Measurements from ENCODE around the gene RNF39. TPM values are rescaled to one million over a fixed set of nuclear protein-coding genes. Genes with fewer than 3 reads are reported as not detected.

The RNF39 gene
- total and polyA plus RNA-seq, 2 of the 13 experiments (the other 11 are each of a cell fraction or from before 2014, with no cell fraction given), result 0.13 to 1.8 TPM

DNA sequence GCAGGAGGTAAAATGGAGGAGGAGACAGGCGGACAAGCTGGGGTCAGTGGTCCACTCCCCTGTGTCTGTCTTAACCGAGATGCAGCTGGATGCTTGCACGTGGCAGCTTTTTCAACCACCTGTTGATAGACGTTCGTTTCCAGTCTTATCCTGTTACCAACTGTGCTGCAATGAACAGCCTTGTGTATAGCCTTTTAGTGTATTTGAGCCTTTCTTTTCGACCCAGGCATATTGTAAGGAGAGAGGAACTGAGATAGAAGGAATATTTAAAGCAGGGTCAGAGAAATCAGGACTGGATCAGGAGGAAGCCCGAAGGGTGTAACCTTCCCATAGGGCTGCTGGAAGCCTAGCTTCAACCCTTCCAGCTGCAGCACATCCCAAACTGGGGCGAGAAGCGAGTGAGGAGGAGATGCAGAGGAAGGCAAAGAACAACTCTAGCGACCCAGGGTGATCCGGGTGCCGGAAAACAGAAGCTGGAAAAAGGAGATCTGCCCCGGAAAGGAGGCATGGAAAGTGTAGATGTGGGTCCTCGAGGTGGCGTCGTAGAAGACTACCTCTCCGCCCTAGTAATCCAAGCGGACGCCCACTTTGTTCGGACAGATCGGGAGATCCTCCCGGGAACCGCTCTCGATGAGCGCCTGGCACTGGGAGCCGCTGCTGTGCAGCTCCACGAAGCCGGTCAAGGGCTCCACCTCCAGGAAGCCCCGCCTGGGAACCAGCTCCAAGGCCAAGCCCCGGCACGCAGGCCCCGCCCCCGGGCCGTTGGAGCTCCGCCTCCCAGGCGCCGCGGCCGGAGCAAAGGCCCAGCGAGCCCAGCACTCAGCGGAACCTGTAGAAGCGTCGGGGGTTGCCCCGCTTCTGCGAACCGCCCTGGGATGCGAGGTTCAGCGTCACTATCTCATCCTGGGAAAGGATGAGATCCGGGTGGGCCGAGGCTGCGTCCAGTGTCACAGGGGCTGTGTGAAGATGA, 26.2 kb upstream of the RNF39 start (continued):
- TF ChIP-seq, protein P1, sequence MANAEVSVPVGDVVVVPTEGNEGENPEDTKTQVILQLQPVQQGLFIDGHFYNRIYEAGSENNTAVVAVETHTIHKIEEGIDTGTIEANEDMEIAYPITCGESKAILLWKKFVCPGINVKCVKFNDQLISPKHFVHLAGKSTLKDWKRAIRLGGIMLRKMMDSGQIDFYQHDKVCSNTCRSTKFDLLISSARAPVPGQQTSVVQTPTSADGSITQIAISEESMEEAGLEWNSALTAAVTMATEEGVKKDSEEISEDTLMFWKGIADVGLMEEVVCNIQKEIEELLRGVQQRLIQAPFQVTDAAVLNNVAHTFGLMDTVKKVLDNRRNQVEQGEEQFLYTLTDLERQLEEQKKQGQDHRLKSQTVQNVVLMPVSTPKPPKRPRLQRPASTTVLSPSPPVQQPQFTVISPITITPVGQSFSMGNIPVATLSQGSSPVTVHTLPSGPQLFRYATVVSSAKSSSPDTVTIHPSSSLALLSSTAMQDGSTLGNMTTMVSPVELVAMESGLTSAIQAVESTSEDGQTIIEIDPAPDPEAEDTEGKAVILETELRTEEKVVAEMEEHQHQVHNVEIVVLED (CRISPR knock-in tag; IDR thresholded peaks at IDR 0.05; ENCODE audit: borderline replicate concordance), result peak; percentile 59; the same call in 1 of the 2 replicates
- TF ChIP-seq ZNF382 (CRISPR knock-in tag; IDR thresholded peaks at IDR 0.05; ENCODE audit: borderline replicate concordance), result no peak
- TF ChIP-seq ZNF713 (CRISPR knock-in tag; IDR thresholded peaks at IDR 0.05), result no peak
- peak; percentile 60; the same call in 1 of the 2 replicates for TF ChIP-seq FOXK1 (CRISPR knock-in tag; IDR thresholded peaks at IDR 0.05; ENCODE audit: borderline replicate concordance, low read depth)
- TF ChIP-seq ZNF101 (CRISPR knock-in tag; IDR thresholded peaks at IDR 0.05; ENCODE audit: borderline replicate concordance, low read depth), result no peak
- no peak for TF ChIP-seq SALL2 (CRISPR knock-in tag; IDR thresholded peaks at IDR 0.05)
- no peak for TF ChIP-seq FOXO4 (CRISPR knock-in tag; conservative IDR thresholded peaks at IDR 0.05)
- TF ChIP-seq CCDC6 (CRISPR knock-in tag; IDR thresholded peaks at IDR 0.05), result peak; percentile 82; the same call in 1 of the 2 replicates
- TF ChIP-seq HHEX (CRISPR knock-in tag; IDR thresholded peaks at IDR 0.05), result no peak
- TF ChIP-seq RERE (CRISPR knock-in tag; IDR thresholded peaks at IDR 0.05; ENCODE audit: low read depth), result peak; percentile 59; the same call in 1 of the 2 replicates
- TF ChIP-seq ZNF441 (CRISPR knock-in tag; IDR thresholded peaks at IDR 0.05; ENCODE audit: borderline replicate concordance), result peak; percentile 31; the same call in 1 of the 2 replicates
- 0 out of 2 replicates have a peak, but pooled peaks have one; percentile 68 for TF ChIP-seq KMT2A (CRISPR knock-in tag; IDR thresholded peaks at IDR 0.05)
- TF ChIP-seq PLRG1 (conservative IDR thresholded peaks at IDR 0.05), result no peak
- TF ChIP-seq, protein P2, sequence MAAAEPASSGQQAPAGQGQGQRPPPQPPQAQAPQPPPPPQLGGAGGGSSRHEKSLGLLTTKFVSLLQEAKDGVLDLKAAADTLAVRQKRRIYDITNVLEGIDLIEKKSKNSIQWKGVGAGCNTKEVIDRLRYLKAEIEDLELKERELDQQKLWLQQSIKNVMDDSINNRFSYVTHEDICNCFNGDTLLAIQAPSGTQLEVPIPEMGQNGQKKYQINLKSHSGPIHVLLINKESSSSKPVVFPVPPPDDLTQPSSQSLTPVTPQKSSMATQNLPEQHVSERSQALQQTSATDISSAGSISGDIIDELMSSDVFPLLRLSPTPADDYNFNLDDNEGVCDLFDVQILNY (CRISPR knock-in tag; conservative IDR thresholded peaks at IDR 0.05), result no peak; the same call in 1 of the 2 replicates
- TF ChIP-seq KLF9 (CRISPR knock-in tag; IDR thresholded peaks at IDR 0.05; ENCODE audit: low read depth), result no peak
- peak; percentile 39; the same call in 1 of the 2 replicates for TF ChIP-seq ZNF749 (CRISPR knock-in tag; IDR thresholded peaks at IDR 0.05; ENCODE audit: borderline replicate concordance)
- TF ChIP-seq ZNF225 (CRISPR knock-in tag; IDR thresholded peaks at IDR 0.05), result no peak; the same call in 1 of the 2 replicates

All from HepG2 (cell line).